HEK293T (cell line): Measurements from ENCODE around the gene VPS33A.

ENCODE experiments used
- ARNT ChIP-seq: fragments of 450-650 bp; IDR thresholded peaks from 2 replicates; pipeline ENCODE4 v1.6.1; 2017; ENCODE audit warnings: mild to moderate bottlenecking
- BHLHE40 ChIP-seq: fragments of 450-650 bp; IDR thresholded peaks from 2 replicates; pipeline ENCODE4 v1.6.1; 2016; ENCODE audit warnings: mild to moderate bottlenecking, moderate library complexity, borderline replicate concordance
- ELF4 ChIP-seq: fragments of 450-650 bp; IDR thresholded peaks from 2 replicates; pipeline ENCODE4 v1.6.1; 2017; ENCODE audit warnings: antibody characterized with exemption
- FOXA1 ChIP-seq: fragments of 450-650 bp; IDR thresholded peaks from 2 replicates; pipeline ENCODE4 v1.6.1; 2016; ENCODE audit warnings: mild to moderate bottlenecking
- FOXK2 ChIP-seq: fragments of 450-650 bp; IDR thresholded peaks from 2 replicates; pipeline ENCODE4 v1.6.1; 2016; ENCODE audit warnings: mild to moderate bottlenecking
- FOXM1 ChIP-seq: fragments of 450-650 bp; IDR thresholded peaks from 2 replicates; pipeline ENCODE4 v1.6.1; 2017; ENCODE audit warnings: mild to moderate bottlenecking, borderline replicate concordance
- LEF1 ChIP-seq: fragments of 450-650 bp; IDR thresholded peaks from 2 replicates; pipeline ENCODE4 v1.6.1; 2017; ENCODE audit warnings: mild to moderate bottlenecking, borderline replicate concordance
- PKNOX1 ChIP-seq: fragments of 450-650 bp; IDR thresholded peaks from 2 replicates; pipeline ENCODE4 v1.6.1; 2016
- SUZ12 ChIP-seq: fragments of 450-650 bp; IDR thresholded peaks from 2 replicates; pipeline ENCODE4 v1.6.1; 2016; ENCODE audit warnings: mild to moderate bottlenecking
- TARDBP ChIP-seq: fragments of 450-650 bp; IDR thresholded peaks from 2 replicates; pipeline ENCODE4 v1.6.1; 2016
- ZNF384 ChIP-seq: fragments of 450-650 bp; IDR thresholded peaks from 2 replicates; pipeline ENCODE4 v1.6.1; 2016

GRCh38 chr12:122185079-122185478 lies 81.2 kb downstream of the VPS33A start:
- TF ChIP-seq FOXM1 (no peak), TARDBP (no peak), FOXA1 (no peak), BHLHE40 (no peak), LEF1 (no peak), ZNF384 (no peak), FOXK2 (no peak), ELF4 (no peak), SUZ12 (no peak), ARNT (no peak), PKNOX1 (no peak)
